Mammary epithelial cell (primary cell): ENCODE results near the gene RAD52.

ENCODE experiments used
- EZH2 ChIP-seq: IDR thresholded peaks from 2 replicates; pipeline ENCODE4 v1.6.1; 2012; ENCODE audit warnings: low read length, inconsistent platforms, borderline replicate concordance
- TF ChIP-seq, protein P1 (sequence below), 2 donors: IDR thresholded peaks in 1 of 2; conservative IDR thresholded peaks in 1 of 2; 2 replicates each; pipeline ENCODE4 v1.5.1; 2011 to 2012; ENCODE audit warnings: inconsistent platforms in 2 of 2, low read length in 2 of 2, mild to moderate bottlenecking in 2 of 2, control low read depth in 1 of 2, low read depth in 1 of 2; ENCODE audit not compliant: insufficient read depth in 1 of 2; ENCODE audit errors: extremely low read depth in 1 of 2

DNA sequence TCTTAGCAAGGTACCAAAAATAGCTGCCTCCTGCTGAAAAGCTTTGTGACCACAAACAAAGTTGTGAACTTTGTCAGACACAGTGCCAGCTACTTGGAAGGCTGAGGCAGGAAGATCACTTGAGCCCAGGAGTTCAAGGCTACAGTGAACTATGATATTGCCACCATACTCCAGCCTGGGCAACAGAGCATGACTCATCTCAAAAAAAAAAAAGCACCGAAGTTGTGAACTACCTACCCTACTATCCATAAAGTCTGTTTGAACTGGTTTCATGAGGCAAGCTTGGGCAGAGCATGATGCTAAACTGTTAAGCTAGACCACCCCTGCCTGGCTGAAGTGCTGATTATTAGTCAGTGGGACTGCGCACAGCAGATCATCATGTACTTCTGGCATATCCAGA is 75.5 kb downstream of the RAD52 start:
- TF ChIP-seq, protein P1, sequence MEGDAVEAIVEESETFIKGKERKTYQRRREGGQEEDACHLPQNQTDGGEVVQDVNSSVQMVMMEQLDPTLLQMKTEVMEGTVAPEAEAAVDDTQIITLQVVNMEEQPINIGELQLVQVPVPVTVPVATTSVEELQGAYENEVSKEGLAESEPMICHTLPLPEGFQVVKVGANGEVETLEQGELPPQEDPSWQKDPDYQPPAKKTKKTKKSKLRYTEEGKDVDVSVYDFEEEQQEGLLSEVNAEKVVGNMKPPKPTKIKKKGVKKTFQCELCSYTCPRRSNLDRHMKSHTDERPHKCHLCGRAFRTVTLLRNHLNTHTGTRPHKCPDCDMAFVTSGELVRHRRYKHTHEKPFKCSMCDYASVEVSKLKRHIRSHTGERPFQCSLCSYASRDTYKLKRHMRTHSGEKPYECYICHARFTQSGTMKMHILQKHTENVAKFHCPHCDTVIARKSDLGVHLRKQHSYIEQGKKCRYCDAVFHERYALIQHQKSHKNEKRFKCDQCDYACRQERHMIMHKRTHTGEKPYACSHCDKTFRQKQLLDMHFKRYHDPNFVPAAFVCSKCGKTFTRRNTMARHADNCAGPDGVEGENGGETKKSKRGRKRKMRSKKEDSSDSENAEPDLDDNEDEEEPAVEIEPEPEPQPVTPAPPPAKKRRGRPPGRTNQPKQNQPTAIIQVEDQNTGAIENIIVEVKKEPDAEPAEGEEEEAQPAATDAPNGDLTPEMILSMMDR (conservative IDR thresholded peaks at IDR 0.05 in 1 of 2, IDR thresholded peaks at IDR 0.05 in 1 of 2; ENCODE audit: extremely low read depth in 1 of 2, insufficient read depth in 1 of 2, low read depth in 1 of 2, low read length in 2 of 2): no peak
- TF ChIP-seq EZH2: no peak
